ENCODE data around the gene CEP43. TPM values are rescaled to one million over a fixed set of nuclear protein-coding genes. Genes with fewer than 3 reads are reported as not detected.

CEP43 gene
- total and polyA plus RNA-seq, 2 of the 8 experiments (the other 6 are each of a cell fraction or from before 2014, with no cell fraction given): 12.0 to 31.2 TPM

DNA sequence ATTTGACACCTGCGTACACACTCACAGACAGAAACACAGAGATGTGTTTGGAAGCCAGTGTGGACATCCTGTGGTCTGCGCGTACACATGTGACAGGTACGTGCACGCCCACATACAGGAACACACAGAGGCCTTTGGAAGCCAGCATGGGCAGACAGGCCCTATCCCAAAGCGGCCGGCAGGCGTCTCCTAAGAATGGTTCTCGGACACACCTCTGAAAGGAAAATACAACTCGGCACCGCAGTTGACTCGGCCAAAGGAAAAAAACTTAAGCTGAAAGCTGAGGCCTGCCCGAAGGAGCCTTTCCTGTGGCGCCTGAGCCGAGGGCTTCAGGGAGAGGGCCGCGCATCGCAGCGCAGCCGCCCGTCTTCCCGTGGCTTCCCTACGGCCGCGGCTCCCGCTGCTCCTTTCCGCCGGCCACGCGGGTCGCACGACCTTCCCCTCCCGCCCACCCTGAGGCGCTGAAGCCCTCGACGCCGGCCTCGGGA is 1.4 kb upstream of the CEP43 start:
- H3K36me3 ChIP-seq (ENCODE audit: control insufficient read depth in 2 of 4, insufficient read depth in 4 of 4, low read length in 3 of 4): peaks cover 0 to 27% (median 7%) of the 10 kb centered on the region in 4 experiments; a peak in 4 of 8 replicates
- H2AK5ac ChIP-seq (ENCODE audit: low read depth, low read length): no peak overlapping the region
- H3K27me3 ChIP-seq (replicated peaks in 1 of 4; ENCODE audit: control insufficient read depth in 3 of 4, extremely low read depth in 1 of 4, insufficient read depth in 3 of 4, low read length in 3 of 4): no peaks in the 10 kb centered on the region
- H4K8ac ChIP-seq (ENCODE audit: extremely low read depth, insufficient read depth, low read length): no peak overlapping the region
- H3K9me3 ChIP-seq (ENCODE audit: insufficient read depth in 2 of 2, low read depth in 1 of 2, low read length in 1 of 2): no peaks in the 10 kb centered on the region
- no peak overlapping the region for H2BK15ac ChIP-seq (ENCODE audit: low read length)
- H3K79me1 ChIP-seq (ENCODE audit: low read depth, low read length): peaks cover 13% of the 10 kb centered on the region
- peak overlapping the region; percentile 61 to 90 (median 76) for H3K4me3 ChIP-seq (ENCODE audit: extremely low read depth in 1 of 4, insufficient read depth in 2 of 4, low read depth in 3 of 4, low read length in 4 of 4)
- peaks cover 6% of the 10 kb centered on the region; the same call in 1 of the 2 replicates for H3K23me2 ChIP-seq (ENCODE audit: low read depth, low read length)
- H2BK20ac ChIP-seq (ENCODE audit: low read length): no peak overlapping the region
- peak in 1 of 2 experiments; percentile 70 for DNase-seq (ENCODE audit: low read depth in 1 of 2, low spot score in 2 of 2)
- H4K20me1 ChIP-seq (replicated peaks in 1 of 2; ENCODE audit: control insufficient read depth in 1 of 2, insufficient read depth in 2 of 2, low read length in 2 of 2): peaks cover 6 to 8% of the 10 kb centered on the region in 2 experiments
- no peak overlapping the region for H2BK120ac ChIP-seq (replicated peaks; ENCODE audit: low read depth, low read length)
- H3K4me1 ChIP-seq (replicated peaks in 1 of 4; ENCODE audit: control insufficient read depth in 3 of 4, insufficient read depth in 4 of 4, low read length in 3 of 4): peaks cover 0 to 8% (median 4%) of the 10 kb centered on the region in 4 experiments; a peak in 5 of 7 replicates
- H3K79me2 ChIP-seq (ENCODE audit: control insufficient read depth in 1 of 2, insufficient read depth in 2 of 2, low read length in 2 of 2): peaks cover 4 to 67% of the 10 kb centered on the region in 2 experiments
- H4K5ac ChIP-seq (ENCODE audit: insufficient read length, low read depth, low read length): no peak overlapping the region
- ChIA-PET CTCF (ENCODE audit: partially characterized antibody) (interaction anchor here (0.6 to 1.6 kb wide), 4 partner anchors 8 to 233 kb away, joined by 3 to 8 read pairs (median 4); no protein-coding TSS in a partner anchor), POLR2A (ENCODE audit: partially characterized antibody) (interaction anchor here (0.9 to 2.9 kb wide), 3 partner anchors 9 to 47 kb away, joined by 4 to 6 read pairs (median 4); no protein-coding TSS in a partner anchor)
- no peak overlapping the region for H3K4ac ChIP-seq (replicated peaks; ENCODE audit: insufficient read length, low read depth, low read length)
- no peak overlapping the region for H3K56ac ChIP-seq (replicated peaks; ENCODE audit: insufficient read length, low read depth, low read length)
- peak overlapping the region in 1 of 4 experiments; percentile 54; a peak in 3 of 7 replicates for H3K9ac ChIP-seq (replicated peaks in 1 of 4; ENCODE audit: extremely low read depth in 1 of 4, low read depth in 3 of 4, low read length in 3 of 4)
- H2BK5ac ChIP-seq (ENCODE audit: low read depth, low read length): no peak overlapping the region
- no peak overlapping the region for H2AFZ ChIP-seq (ENCODE audit: low read length)
- no peak overlapping the region for H3K18ac ChIP-seq (ENCODE audit: extremely low read depth, low read length)
- H4K91ac ChIP-seq (replicated peaks; ENCODE audit: insufficient read length, low read length): no peak overlapping the region
- H3K14ac ChIP-seq (ENCODE audit: insufficient read length): no peak overlapping the region
- H3K4me2 ChIP-seq (ENCODE audit: insufficient read depth in 1 of 2, low read depth in 2 of 2, low read length in 2 of 2): peak overlapping the region; percentile 83 to 91
- H3K27ac ChIP-seq (ENCODE audit: low read depth, low read length): no peak overlapping the region
- H2BK12ac ChIP-seq (ENCODE audit: low read depth, low read length): no peak overlapping the region
- WGBS, 2 experiments (ENCODE audit: extremely low coverage in 1 of 2, insufficient coverage in 1 of 2, insufficient read length in 1 of 2, insufficient replicate concordance in 2 of 2, low coverage in 1 of 2, low lambda C conversion rate in 2 of 2, missing lambda C conversion rate in 1 of 2): 12% methylated on average over 22 of the region's 38 CpGs; no CpG with 5 or more reads in 1 of the 2 experiments
- FAIRE-seq: no peak
- H3K23ac ChIP-seq (ENCODE audit: insufficient read length): no peak overlapping the region
- TF ChIP-seq EGR1 (IDR thresholded peaks at IDR 0.05; ENCODE audit: borderline replicate concordance, low read depth, low read length) (no peak), TBP (IDR thresholded peaks at IDR 0.05; ENCODE audit: low read depth, low read length) (no peak), SP4 (IDR thresholded peaks at IDR 0.05; ENCODE audit: low read length) (no peak), CEBPB (IDR thresholded peaks at IDR 0.05; ENCODE audit: low read depth, low read length) (no peak), TEAD4 (IDR thresholded peaks at IDR 0.05; ENCODE audit: low read depth, low read length) (no peak), JUND (IDR thresholded peaks at IDR 0.05; ENCODE audit: low read length) (no peak), SUZ12 (IDR thresholded peaks at IDR 0.05; ENCODE audit: low read length) (no peak), POLR2A (IDR thresholded peaks at IDR 0.05; ENCODE audit: control extremely low read depth in 1 of 2, low read depth in 2 of 2, low read length in 2 of 2) (no peak), CBX5 (IDR thresholded peaks at IDR 0.05; ENCODE audit: low read depth, low read length) (no peak)
- TF ChIP-seq, protein P1, sequence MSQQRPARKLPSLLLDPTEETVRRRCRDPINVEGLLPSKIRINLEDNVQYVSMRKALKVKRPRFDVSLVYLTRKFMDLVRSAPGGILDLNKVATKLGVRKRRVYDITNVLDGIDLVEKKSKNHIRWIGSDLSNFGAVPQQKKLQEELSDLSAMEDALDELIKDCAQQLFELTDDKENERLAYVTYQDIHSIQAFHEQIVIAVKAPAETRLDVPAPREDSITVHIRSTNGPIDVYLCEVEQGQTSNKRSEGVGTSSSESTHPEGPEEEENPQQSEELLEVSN (IDR thresholded peaks at IDR 0.05): peak; percentile 61
- TF ChIP-seq, protein P2, sequence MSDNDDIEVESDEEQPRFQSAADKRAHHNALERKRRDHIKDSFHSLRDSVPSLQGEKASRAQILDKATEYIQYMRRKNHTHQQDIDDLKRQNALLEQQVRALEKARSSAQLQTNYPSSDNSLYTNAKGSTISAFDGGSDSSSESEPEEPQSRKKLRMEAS (IDR thresholded peaks at IDR 0.05): peak; percentile 58; the same call in 1 of the 2 replicates
- TF ChIP-seq, protein P3, sequence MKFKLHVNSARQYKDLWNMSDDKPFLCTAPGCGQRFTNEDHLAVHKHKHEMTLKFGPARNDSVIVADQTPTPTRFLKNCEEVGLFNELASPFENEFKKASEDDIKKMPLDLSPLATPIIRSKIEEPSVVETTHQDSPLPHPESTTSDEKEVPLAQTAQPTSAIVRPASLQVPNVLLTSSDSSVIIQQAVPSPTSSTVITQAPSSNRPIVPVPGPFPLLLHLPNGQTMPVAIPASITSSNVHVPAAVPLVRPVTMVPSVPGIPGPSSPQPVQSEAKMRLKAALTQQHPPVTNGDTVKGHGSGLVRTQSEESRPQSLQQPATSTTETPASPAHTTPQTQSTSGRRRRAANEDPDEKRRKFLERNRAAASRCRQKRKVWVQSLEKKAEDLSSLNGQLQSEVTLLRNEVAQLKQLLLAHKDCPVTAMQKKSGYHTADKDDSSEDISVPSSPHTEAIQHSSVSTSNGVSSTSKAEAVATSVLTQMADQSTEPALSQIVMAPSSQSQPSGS (IDR thresholded peaks at IDR 0.05; ENCODE audit: low read length): no peak
